Fibroblast of the aortic adventitia (primary cell): ENCODE measurements around the gene FMO5. TPM values are rescaled to one million over a fixed set of nuclear protein-coding genes. Genes with fewer than 3 reads are reported as not detected.

ENCODE experiments used
- DNase-seq: peaks from one replicate; pipeline ENCODE4 v3.0.0-alpha.2; 2010; ENCODE audit warnings: low read depth
- H3K4me3 ChIP-seq: 2 replicates; pipeline ENCODE4 v1.5.1; 2011; ENCODE audit warnings: low read depth, mild to moderate bottlenecking, control low read depth, low read length, moderate library complexity
- total RNA-seq: library from RNA; depleted of rRNA; stranded (reverse); fragments of >200 nt; gene quantifications from 2 replicates; pipeline ENCODE4 v1.2.3, GENCODE V29; 2012; ENCODE audit warnings: low replicate concordance
- TF ChIP-seq, protein P1 (sequence below): IDR thresholded peaks from 2 replicates; pipeline ENCODE4 v1.5.1; 2011; ENCODE audit warnings: mild to moderate bottlenecking, low read length, control low read depth, inconsistent platforms; ENCODE audit not compliant: insufficient read depth

FMO5 gene
- total RNA-seq, 1 donor: 1.8 TPM

- TF ChIP-seq, protein P1, sequence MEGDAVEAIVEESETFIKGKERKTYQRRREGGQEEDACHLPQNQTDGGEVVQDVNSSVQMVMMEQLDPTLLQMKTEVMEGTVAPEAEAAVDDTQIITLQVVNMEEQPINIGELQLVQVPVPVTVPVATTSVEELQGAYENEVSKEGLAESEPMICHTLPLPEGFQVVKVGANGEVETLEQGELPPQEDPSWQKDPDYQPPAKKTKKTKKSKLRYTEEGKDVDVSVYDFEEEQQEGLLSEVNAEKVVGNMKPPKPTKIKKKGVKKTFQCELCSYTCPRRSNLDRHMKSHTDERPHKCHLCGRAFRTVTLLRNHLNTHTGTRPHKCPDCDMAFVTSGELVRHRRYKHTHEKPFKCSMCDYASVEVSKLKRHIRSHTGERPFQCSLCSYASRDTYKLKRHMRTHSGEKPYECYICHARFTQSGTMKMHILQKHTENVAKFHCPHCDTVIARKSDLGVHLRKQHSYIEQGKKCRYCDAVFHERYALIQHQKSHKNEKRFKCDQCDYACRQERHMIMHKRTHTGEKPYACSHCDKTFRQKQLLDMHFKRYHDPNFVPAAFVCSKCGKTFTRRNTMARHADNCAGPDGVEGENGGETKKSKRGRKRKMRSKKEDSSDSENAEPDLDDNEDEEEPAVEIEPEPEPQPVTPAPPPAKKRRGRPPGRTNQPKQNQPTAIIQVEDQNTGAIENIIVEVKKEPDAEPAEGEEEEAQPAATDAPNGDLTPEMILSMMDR: no peak
- no peak overlapping the region for H3K4me3 ChIP-seq
- DNase-seq: no peak
Measured at GRCh38 chr1:147214325-147214724, 10.8 kb downstream of the FMO5 start.

- TF ChIP-seq, protein P1: no peak
- no peak for DNase-seq
- no peak overlapping the region for H3K4me3 ChIP-seq
Measured at GRCh38 chr1:147213271-147213670, 11.9 kb downstream of the FMO5 start.

DNA sequence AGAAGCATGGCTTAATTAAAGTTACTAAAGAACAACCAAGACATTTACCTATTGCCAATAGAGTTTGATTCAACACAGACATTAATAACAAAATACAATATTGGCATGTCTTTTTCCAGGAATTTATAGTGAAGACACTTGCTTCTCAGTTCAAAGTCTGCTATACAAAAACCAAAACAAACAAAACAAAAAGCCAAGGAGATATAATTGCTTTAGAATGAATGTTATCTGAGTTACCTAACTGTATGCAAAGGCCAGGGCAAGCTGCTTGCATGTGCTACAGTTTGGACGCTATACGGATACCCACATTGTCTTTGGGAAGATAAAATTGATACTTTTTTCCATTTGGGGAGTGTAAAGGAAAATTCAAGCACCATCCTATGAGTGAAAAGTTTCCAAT is 13.6 kb downstream of the FMO5 start:
- no peak for DNase-seq
- TF ChIP-seq, protein P1: no peak
- H3K4me3 ChIP-seq: no peak overlapping the region

- H3K4me3 ChIP-seq: no peak overlapping the region
- TF ChIP-seq, protein P1: no peak
- no peak for DNase-seq
Measured at GRCh38 chr1:147210987-147211386, 14.2 kb downstream of the FMO5 start.

DNA sequence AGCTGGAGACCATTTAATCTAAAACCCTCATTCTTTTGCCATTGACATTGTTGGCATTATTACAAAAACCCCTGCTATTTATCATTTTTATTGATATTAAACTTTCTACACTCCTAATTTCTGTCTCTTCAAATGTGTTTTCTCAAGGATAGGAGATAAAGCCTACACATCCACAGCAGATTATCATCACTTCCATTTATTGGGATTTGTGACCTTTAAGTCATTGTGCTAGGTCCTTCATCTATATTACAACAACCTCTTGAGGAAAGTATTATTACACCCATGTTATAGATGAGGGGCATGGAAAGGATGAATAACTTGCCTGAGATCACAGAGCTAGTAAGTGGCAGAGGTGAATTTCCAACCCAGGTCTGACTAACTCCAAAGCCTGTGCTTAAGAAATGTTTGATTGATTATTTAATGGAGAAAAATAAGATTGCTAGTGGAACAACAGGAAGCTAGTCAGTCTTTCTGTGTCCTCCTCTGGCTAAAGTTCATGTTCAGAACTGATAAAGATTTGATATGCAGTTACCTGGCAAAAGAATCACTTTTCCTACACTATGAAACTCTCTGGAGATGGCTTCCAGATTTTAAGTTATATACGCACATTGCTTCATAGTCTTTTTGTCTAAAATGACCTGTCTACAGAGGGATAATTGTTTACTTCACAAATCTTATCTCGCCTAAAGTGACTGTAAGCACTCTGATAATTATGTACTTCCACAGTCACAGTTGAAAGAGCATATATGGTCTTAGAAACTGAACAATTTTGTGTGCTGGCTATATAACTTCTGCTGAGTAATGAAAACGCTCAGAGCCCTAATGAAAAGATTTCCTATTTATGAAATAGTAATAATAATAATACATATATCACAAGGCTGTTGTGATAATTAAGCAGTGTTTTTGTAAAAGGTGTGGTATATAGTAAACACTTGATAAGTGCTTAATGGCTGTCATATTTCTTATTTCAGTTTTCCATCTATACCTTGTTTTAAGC is 15.0 kb downstream of the FMO5 start:
- H3K4me3 ChIP-seq: no peak overlapping the region
- TF ChIP-seq, protein P1: no peak
- no peak for DNase-seq

- no peak overlapping the region for H3K4me3 ChIP-seq
- DNase-seq: no peak
- TF ChIP-seq, protein P1: no peak
Measured at GRCh38 chr1:147208619-147209018, 16.5 kb downstream of the FMO5 start.
